K562 (cell line): ENCODE results near the gene NUP160. TPM values are rescaled to one million over a fixed set of nuclear protein-coding genes. Genes with fewer than 3 reads are reported as not detected.

Experiments
- CGGBP1 ChIP-seq: fragments of 250-450 bp; sonication (Bioruptor Pico); IDR thresholded peaks from 2 replicates; pipeline ENCODE4 v1.9.0; 2021; ENCODE audit warnings: mild to moderate bottlenecking
- CHD1 ChIP-seq: fragments of 200-600 bp; sonication (generic); IDR thresholded peaks from one replicate; pipeline ENCODE4 v1.6.1; 2012; ENCODE audit warnings: mild to moderate bottlenecking, moderate library complexity, low read length, inconsistent platforms
- HEY1 ChIP-seq: fragments of 250-450 bp; sonication (Bioruptor Pico); IDR thresholded peaks from 2 replicates; pipeline ENCODE4 v1.5.0; 2020; ENCODE audit warnings: mild to moderate bottlenecking, moderate library complexity, borderline replicate concordance
- ILF3 ChIP-seq: fragments of 450-650 bp; IDR thresholded peaks from 2 replicates; pipeline ENCODE4 v1.6.1; 2018; ENCODE audit warnings: antibody characterized with exemption, mild to moderate bottlenecking, moderate library complexity, borderline replicate concordance
- NFIX ChIP-seq: fragments of 250-450 bp; sonication (Bioruptor Pico); IDR thresholded peaks from 2 replicates; pipeline ENCODE4 v1.4.0; 2020; ENCODE audit warnings: low read depth, mild to moderate bottlenecking, moderate library complexity
- POLR3A ChIP-seq: IDR thresholded peaks from 2 replicates; pipeline ENCODE4 v1.6.1; 2011; ENCODE audit warnings: borderline replicate concordance, mild to moderate bottlenecking, moderate library complexity; ENCODE audit not compliant: insufficient read length, insufficient read depth; ENCODE audit errors: extremely low read depth
- RB1 ChIP-seq: fragments of 450-650 bp; IDR thresholded peaks from 2 replicates; pipeline ENCODE4 v1.6.1; 2017; ENCODE audit warnings: low read depth, mild to moderate bottlenecking
- TEAD1 ChIP-seq, 2 experiments: fragments of 450-650 bp in 1 of 2; sonication (generic) in 1 of 2; formaldehyde crosslinking; IDR thresholded peaks; 2 replicates each; pipeline versions ENCODE4 v1.4.0 to v1.8.0; 2020 to 2022; ENCODE audit warnings: mild to moderate bottlenecking in 2 of 2, missing genetic modification reagents in 1 of 2
- TRIM24 ChIP-seq, 2 experiments: fragments of 450-650 bp; IDR thresholded peaks; 2 replicates each; pipeline ENCODE4 v1.6.1; 2016
- ZNF143 ChIP-seq: sonication (generic); formaldehyde crosslinking; IDR thresholded peaks from 2 replicates; pipeline ENCODE4 v1.9.0; 2022; ENCODE audit warnings: mild to moderate bottlenecking, missing genetic modification reagents
- ZNF511 ChIP-seq: sonication (generic); formaldehyde crosslinking; IDR thresholded peaks from 2 replicates; pipeline ENCODE4 v1.8.0; 2022; ENCODE audit warnings: mild to moderate bottlenecking, missing genetic modification reagents
- polyA plus RNA-seq, 8 experiments: library from polyadenylated mRNA; depleted of rRNA in 4 of 8; stranded (reverse) in 5 of 8; unstranded in 3 of 8; fragments of >200 nt; fragmentation: Nextera tagmentation in 2 of 8; fragmentation: Illumina TruSeq in 1 of 8; extraction: Ambion mirVana in 2 of 8; extraction: Trizol in 1 of 8; gene quantifications; 2 replicates each; pipeline versions ENCODE4 v1.2.1 to v1.2.3, GENCODE V29; 2011 to 2014; ENCODE audit warnings: inconsistent platforms in 1 of 8, missing spikeins in 1 of 8
- total RNA-seq, 7 experiments: library from RNA; depleted of rRNA in 6 of 7; stranded (reverse); fragments of >200 nt in 6 of 7; fragmentation: Illumina TruSeq in 2 of 7; extraction: Trizol in 2 of 7; gene quantifications; 2 replicates each; pipeline versions ENCODE4 v1.2.1 to v1.2.3, GENCODE V29; 2011 to 2021; ENCODE audit warnings: low replicate concordance in 1 of 7
- TF ChIP-seq, protein P1 (sequence below): fragments of 450-650 bp; IDR thresholded peaks from 2 replicates; pipeline ENCODE4 v1.6.1; 2016; ENCODE audit warnings: mild to moderate bottlenecking, moderate library complexity
- TF ChIP-seq, protein P2 (sequence below): IDR thresholded peaks from 2 replicates; pipeline ENCODE4 v1.6.1; 2011; ENCODE audit not compliant: insufficient read length; ENCODE audit errors: extremely low read depth

Gene NUP160
- total and polyA plus RNA-seq, 9 of the 15 experiments (the other 6 are each of a cell fraction or from before 2014, with no cell fraction given), result 41.5 to 112 (median 65.0) TPM

DNA sequence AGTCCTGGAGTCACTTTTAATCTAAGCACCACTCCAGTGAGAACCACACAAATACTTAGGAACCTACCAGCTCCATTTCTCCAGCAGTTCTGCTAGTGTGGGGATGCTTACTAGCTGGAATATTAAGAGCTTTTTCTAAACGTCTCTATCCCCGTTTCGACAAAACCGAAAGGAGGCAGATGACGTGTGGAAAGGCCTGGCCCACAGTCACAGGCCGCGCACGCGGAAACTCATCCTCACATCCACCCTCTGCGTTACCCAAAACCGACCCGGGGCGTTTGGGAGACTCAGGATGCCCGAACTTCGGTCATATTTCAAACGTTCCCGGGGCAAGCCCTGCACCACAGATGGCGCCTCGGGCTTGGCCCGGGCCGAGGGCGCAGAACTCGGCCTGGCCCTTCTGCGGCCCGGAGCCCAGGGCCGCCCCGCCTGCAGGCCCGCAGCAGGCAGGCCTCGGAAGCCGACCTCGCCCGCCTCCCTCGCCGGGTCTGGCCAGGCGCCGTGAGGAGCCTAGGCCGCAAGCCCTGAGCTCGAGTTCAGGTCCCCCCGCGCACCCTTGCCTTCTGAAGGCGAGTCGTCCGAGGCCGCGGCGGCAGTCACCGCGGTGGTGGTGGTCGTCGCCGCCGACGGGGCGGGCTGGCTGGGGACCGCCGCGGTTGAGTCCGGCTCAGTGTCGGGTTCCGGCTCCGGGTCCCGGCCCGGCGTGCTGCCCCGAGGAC is 81.5 kb downstream of the NUP160 start (continued):
- TF ChIP-seq NFIX (CRISPR knock-in tag), result no peak
- TF ChIP-seq HEY1 (CRISPR knock-in tag), result no peak
- no peak for TF ChIP-seq CGGBP1 (CRISPR knock-in tag)
- peak in 1 of 2 experiments; percentile 8; a peak in 1 of 4 replicates for TF ChIP-seq TRIM24 (IDR thresholded peaks at IDR 0.05)
- no peak for TF ChIP-seq POLR3A
- peak; percentile 69 for TF ChIP-seq CHD1
- 0 out of 2 replicates have a peak, but pooled peaks have one; percentile 25 for TF ChIP-seq ZNF143 (CRISPR knock-in tag)
- TF ChIP-seq, protein P1, sequence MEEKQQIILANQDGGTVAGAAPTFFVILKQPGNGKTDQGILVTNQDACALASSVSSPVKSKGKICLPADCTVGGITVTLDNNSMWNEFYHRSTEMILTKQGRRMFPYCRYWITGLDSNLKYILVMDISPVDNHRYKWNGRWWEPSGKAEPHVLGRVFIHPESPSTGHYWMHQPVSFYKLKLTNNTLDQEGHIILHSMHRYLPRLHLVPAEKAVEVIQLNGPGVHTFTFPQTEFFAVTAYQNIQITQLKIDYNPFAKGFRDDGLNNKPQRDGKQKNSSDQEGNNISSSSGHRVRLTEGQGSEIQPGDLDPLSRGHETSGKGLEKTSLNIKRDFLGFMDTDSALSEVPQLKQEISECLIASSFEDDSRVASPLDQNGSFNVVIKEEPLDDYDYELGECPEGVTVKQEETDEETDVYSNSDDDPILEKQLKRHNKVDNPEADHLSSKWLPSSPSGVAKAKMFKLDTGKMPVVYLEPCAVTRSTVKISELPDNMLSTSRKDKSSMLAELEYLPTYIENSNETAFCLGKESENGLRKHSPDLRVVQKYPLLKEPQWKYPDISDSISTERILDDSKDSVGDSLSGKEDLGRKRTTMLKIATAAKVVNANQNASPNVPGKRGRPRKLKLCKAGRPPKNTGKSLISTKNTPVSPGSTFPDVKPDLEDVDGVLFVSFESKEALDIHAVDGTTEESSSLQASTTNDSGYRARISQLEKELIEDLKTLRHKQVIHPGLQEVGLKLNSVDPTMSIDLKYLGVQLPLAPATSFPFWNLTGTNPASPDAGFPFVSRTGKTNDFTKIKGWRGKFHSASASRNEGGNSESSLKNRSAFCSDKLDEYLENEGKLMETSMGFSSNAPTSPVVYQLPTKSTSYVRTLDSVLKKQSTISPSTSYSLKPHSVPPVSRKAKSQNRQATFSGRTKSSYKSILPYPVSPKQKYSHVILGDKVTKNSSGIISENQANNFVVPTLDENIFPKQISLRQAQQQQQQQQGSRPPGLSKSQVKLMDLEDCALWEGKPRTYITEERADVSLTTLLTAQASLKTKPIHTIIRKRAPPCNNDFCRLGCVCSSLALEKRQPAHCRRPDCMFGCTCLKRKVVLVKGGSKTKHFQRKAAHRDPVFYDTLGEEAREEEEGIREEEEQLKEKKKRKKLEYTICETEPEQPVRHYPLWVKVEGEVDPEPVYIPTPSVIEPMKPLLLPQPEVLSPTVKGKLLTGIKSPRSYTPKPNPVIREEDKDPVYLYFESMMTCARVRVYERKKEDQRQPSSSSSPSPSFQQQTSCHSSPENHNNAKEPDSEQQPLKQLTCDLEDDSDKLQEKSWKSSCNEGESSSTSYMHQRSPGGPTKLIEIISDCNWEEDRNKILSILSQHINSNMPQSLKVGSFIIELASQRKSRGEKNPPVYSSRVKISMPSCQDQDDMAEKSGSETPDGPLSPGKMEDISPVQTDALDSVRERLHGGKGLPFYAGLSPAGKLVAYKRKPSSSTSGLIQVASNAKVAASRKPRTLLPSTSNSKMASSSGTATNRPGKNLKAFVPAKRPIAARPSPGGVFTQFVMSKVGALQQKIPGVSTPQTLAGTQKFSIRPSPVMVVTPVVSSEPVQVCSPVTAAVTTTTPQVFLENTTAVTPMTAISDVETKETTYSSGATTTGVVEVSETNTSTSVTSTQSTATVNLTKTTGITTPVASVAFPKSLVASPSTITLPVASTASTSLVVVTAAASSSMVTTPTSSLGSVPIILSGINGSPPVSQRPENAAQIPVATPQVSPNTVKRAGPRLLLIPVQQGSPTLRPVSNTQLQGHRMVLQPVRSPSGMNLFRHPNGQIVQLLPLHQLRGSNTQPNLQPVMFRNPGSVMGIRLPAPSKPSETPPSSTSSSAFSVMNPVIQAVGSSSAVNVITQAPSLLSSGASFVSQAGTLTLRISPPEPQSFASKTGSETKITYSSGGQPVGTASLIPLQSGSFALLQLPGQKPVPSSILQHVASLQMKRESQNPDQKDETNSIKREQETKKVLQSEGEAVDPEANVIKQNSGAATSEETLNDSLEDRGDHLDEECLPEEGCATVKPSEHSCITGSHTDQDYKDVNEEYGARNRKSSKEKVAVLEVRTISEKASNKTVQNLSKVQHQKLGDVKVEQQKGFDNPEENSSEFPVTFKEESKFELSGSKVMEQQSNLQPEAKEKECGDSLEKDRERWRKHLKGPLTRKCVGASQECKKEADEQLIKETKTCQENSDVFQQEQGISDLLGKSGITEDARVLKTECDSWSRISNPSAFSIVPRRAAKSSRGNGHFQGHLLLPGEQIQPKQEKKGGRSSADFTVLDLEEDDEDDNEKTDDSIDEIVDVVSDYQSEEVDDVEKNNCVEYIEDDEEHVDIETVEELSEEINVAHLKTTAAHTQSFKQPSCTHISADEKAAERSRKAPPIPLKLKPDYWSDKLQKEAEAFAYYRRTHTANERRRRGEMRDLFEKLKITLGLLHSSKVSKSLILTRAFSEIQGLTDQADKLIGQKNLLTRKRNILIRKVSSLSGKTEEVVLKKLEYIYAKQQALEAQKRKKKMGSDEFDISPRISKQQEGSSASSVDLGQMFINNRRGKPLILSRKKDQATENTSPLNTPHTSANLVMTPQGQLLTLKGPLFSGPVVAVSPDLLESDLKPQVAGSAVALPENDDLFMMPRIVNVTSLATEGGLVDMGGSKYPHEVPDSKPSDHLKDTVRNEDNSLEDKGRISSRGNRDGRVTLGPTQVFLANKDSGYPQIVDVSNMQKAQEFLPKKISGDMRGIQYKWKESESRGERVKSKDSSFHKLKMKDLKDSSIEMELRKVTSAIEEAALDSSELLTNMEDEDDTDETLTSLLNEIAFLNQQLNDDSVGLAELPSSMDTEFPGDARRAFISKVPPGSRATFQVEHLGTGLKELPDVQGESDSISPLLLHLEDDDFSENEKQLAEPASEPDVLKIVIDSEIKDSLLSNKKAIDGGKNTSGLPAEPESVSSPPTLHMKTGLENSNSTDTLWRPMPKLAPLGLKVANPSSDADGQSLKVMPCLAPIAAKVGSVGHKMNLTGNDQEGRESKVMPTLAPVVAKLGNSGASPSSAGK, result peak; percentile 86
- TF ChIP-seq TEAD1 (CRISPR knock-in tag; IDR thresholded peaks at IDR 0.05), result peak in 1 of 2 experiments; percentile 56; a peak in 1 of 4 replicates
- 0 out of 2 replicates have a peak, but pooled peaks have one; percentile 51 for TF ChIP-seq RB1
- TF ChIP-seq ILF3, result no peak; the same call in 1 of the 2 replicates
- TF ChIP-seq, protein P2, sequence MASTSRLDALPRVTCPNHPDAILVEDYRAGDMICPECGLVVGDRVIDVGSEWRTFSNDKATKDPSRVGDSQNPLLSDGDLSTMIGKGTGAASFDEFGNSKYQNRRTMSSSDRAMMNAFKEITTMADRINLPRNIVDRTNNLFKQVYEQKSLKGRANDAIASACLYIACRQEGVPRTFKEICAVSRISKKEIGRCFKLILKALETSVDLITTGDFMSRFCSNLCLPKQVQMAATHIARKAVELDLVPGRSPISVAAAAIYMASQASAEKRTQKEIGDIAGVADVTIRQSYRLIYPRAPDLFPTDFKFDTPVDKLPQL, result no peak
- TF ChIP-seq ZNF511 (CRISPR knock-in tag), result peak; percentile 96
